GM12892 (cell line): Measurements from ENCODE around the gene AKR1C3.

ENCODE experiments used
- POLR2A ChIP-seq: IDR thresholded peaks from 2 replicates; pipeline ENCODE4 v1.6.1; 2011; ENCODE audit warnings: low read depth, low read length, control low read depth
- POLR2AphosphoS5 ChIP-seq: IDR thresholded peaks from 2 replicates; pipeline ENCODE4 v1.6.1; 2011; ENCODE audit warnings: low read depth, low read length, control low read depth

DNA sequence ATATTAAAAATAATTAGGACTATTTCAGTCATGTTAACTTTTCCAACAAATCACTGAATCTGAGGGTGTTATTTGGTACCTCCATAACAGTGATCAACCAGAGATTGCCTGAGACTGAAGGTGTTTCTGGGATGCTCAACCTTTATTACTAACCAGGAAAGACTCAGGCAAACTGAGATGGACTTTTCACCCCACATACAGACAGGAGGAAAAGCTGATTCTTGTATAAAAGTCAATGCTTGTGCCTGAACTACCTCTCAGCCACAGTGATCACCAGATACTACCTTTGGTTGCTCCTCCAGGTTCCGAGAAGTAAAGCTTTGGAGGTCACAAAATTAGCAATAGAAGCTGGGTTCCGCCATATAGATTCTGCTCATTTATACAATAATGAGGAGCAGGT, 1.9 kb downstream of the AKR1C3 start:
- TF ChIP-seq POLR2A (no peak), POLR2AphosphoS5 (no peak)
